Common myeloid progenitor, CD34-positive (primary cell): ENCODE measurements around the gene FHAD1.

ENCODE experiments used
- CTCF ChIA-PET: fragments of 350-600 bp; sonication (Branson Sonifier 250); formaldehyde crosslinking; loops from one replicate; lab custom pipeline; 2021; ENCODE audit warnings: antibody characterized with exemption; lab: Charles Lee
- POLR2A ChIA-PET: fragments of 350-600 bp; sonication (Branson Sonifier 250); formaldehyde crosslinking; loops from one replicate; lab custom pipeline; 2021; ENCODE audit warnings: antibody characterized with exemption; lab: Charles Lee
- DNase-seq, 3 donors: peaks; one replicate each; pipeline versions ENCODE4 v3.0.0 to v3.0.0-alpha.2; 2013
- H3K27ac ChIP-seq, 2 experiments: 1 replicate in 1 of 2; 2 replicates in 1 of 2; pipeline ENCODE4 v1.7.0; 2013; ENCODE audit warnings: inconsistent platforms in 2 of 2, low read length in 2 of 2, mild to moderate bottlenecking in 2 of 2, low read depth in 1 of 2, moderate library complexity in 1 of 2; ENCODE audit not compliant: severe bottlenecking in 2 of 2, insufficient read depth in 1 of 2, poor library complexity in 1 of 2
- H3K27me3 ChIP-seq, 5 experiments: replicated peaks in 2 of 5; 1 replicate in 3 of 5; 2 replicates in 2 of 5; pipeline versions ENCODE4 v1.6.1 to v1.7.0; 2013; ENCODE audit warnings: low read length in 4 of 5, mild to moderate bottlenecking in 2 of 5, moderate library complexity in 2 of 5, inconsistent platforms in 1 of 5; ENCODE audit not compliant: insufficient read depth in 5 of 5, control insufficient read depth in 4 of 5
- H3K36me3 ChIP-seq, 4 experiments: 1 replicate in 2 of 4; 2 replicates in 2 of 4; pipeline versions ENCODE4 v1.6.1 to v1.7.0; 2013; ENCODE audit warnings: low read length in 3 of 4, control low read depth in 1 of 4, mild to moderate bottlenecking in 1 of 4; ENCODE audit not compliant: control insufficient read depth in 4 of 4, insufficient read depth in 4 of 4
- H3K4me1 ChIP-seq, 4 experiments: 1 replicate in 3 of 4; 2 replicates in 1 of 4; pipeline versions ENCODE4 v1.6.1 to v1.7.1; 2013; ENCODE audit warnings: low read length in 3 of 4, mild to moderate bottlenecking in 3 of 4, control low read depth in 1 of 4, inconsistent platforms in 1 of 4, moderate library complexity in 1 of 4; ENCODE audit not compliant: control insufficient read depth in 4 of 4, insufficient read depth in 4 of 4; ENCODE audit errors: control extremely low read depth in 1 of 4
- H3K4me3 ChIP-seq, 7 experiments: 1 replicate in 4 of 7; 2 replicates in 3 of 7; pipeline versions ENCODE4 v1.5.1 to v1.7.0; 2013; ENCODE audit warnings: mild to moderate bottlenecking in 7 of 7, low read length in 6 of 7, moderate library complexity in 6 of 7, inconsistent platforms in 2 of 7, low read depth in 2 of 7, control low read depth in 1 of 7; ENCODE audit not compliant: insufficient read depth in 4 of 7, control insufficient read depth in 1 of 7; ENCODE audit errors: extremely low read depth in 1 of 7
- H3K9me3 ChIP-seq, 5 experiments: 1 replicate in 4 of 5; 2 replicates in 1 of 5; pipeline versions ENCODE4 v1.6.1 to v1.7.1; 2013; ENCODE audit warnings: low read length in 4 of 5, mild to moderate bottlenecking in 2 of 5, inconsistent platforms in 1 of 5, low read depth in 1 of 5, moderate library complexity in 1 of 5; ENCODE audit not compliant: control insufficient read depth in 4 of 5, insufficient read depth in 2 of 5; ENCODE audit errors: control extremely low read depth in 1 of 5
- WGBS: methylation state at CpG from one replicate; pipeline ENCODE4 v1.1.5; 2013; ENCODE audit not compliant: insufficient coverage; 5-methylcytosine and 5-hydroxymethylcytosine counted together

Gene FHAD1

GRCh38 chr1:15409388-15410222 is 162.6 kb downstream of the FHAD1 start, which contains the start of gene EFHD2:
TSS of gene EFHD2 (plus strand) at chr1:15409888. CDS start at chr1:15409972, 84 bp downstream.
- DNase-seq = peak; percentile 91 to 97 (median 97)
- H3K4me3 ChIP-seq = peak within 1 kb of the TSS; percentile 74 to 91 (median 80)
- peaks cover 4 to 51% (median 45%) of the 10 kb centered on the region in 4 experiments for H3K4me1 ChIP-seq
- CTCF ChIA-PET = no interaction called here
- no peaks in the 10 kb centered on the region for H3K9me3 ChIP-seq
- H3K27ac ChIP-seq = peak within 1 kb of the TSS; percentile 54 to 79
- peaks cover 0 to 5% (median 0%) of the 10 kb centered on the region in 5 experiments for H3K27me3 ChIP-seq
- peaks cover 0 to 23% (median 9%) of the 10 kb centered on the region in 4 experiments for H3K36me3 ChIP-seq
- POLR2A ChIA-PET = interaction anchor here (0.5 to 0.6 kb wide), 2 partner anchors 29 to 82 kb away, joined by 3 read pairs; no protein-coding TSS in a partner anchor
- WGBS = under 1% methylated on average over 67 of the region's 99 CpGs

GRCh38 chr1:15410223-15410883 is 163.3 kb downstream of the FHAD1 start:
- H3K27ac ChIP-seq = peak overlapping the region; percentile 54 to 79
- H3K27me3 ChIP-seq = peaks cover 0 to 5% (median 0%) of the 10 kb centered on the region in 5 experiments
- H3K4me3 ChIP-seq = peak overlapping the region; percentile 74 to 91 (median 80)
- peaks cover 0 to 30% (median 10%) of the 10 kb centered on the region in 4 experiments for H3K36me3 ChIP-seq
- peak in 1 of 3 donors; percentile 51 for DNase-seq
- CTCF ChIA-PET = interaction anchor here (1.2 kb wide), 1 partner anchor 9 kb away, joined by 3 read pairs; no protein-coding TSS in a partner anchor
- peaks cover 8 to 58% (median 51%) of the 10 kb centered on the region in 4 experiments for H3K4me1 ChIP-seq
- POLR2A ChIA-PET = interaction anchor here (0.5 kb wide), 1 partner anchor 30 kb away, joined by 3 read pairs; no protein-coding TSS in a partner anchor
- no peaks in the 10 kb centered on the region for H3K9me3 ChIP-seq
- WGBS = under 1% methylated on average over 51 of the region's 53 CpGs

GRCh38 chr1:15410884-15411245 is 163.8 kb downstream of the FHAD1 start:
- peak overlapping the region; percentile 74 to 91 (median 80) for H3K4me3 ChIP-seq
- H3K36me3 ChIP-seq = peaks cover 0 to 31% (median 10%) of the 10 kb centered on the region in 4 experiments
- no peaks in the 10 kb centered on the region for H3K9me3 ChIP-seq
- CTCF ChIA-PET = interaction anchor here (0.5 to 1.9 kb wide), 5 partner anchors 10 to 144 kb away, joined by 3 to 4 read pairs (median 3); no protein-coding TSS in a partner anchor
- POLR2A ChIA-PET = interaction anchor here (0.6 to 1.3 kb wide), 2 partner anchors 21 to 42 kb away, joined by 3 to 6 read pairs; no protein-coding TSS in a partner anchor
- H3K27me3 ChIP-seq = peaks cover 0 to 4% (median 0%) of the 10 kb centered on the region in 5 experiments
- 8% methylated on average over 11 of the region's 11 CpGs for WGBS
- DNase-seq = no peak
- peak overlapping the region; percentile 15 to 79 for H3K27ac ChIP-seq
- H3K4me1 ChIP-seq = peaks cover 8 to 63% (median 56%) of the 10 kb centered on the region in 4 experiments

GRCh38 chr1:15411593-15412137 is 164.6 kb downstream of the FHAD1 start:
- H3K9me3 ChIP-seq = no peaks in the 10 kb centered on the region
- ChIA-PET CTCF (interaction anchor here (1.0 to 1.9 kb wide), 6 partner anchors 10 to 107 kb away, joined by 3 to 5 read pairs (median 3); no protein-coding TSS in a partner anchor), POLR2A (interaction anchor here (1.3 kb wide), 1 partner anchor 20 kb away, joined by 6 read pairs; no protein-coding TSS in a partner anchor)
- 12% methylated on average over 12 of the region's 12 CpGs for WGBS
- H3K27me3 ChIP-seq = peaks cover 0 to 4% (median 0%) of the 10 kb centered on the region in 5 experiments
- peak; percentile 58 to 93 (median 90) for DNase-seq
- peaks cover 11 to 71% (median 64%) of the 10 kb centered on the region in 4 experiments for H3K4me1 ChIP-seq
- peak overlapping the region; percentile 23 to 91 (median 80) for H3K4me3 ChIP-seq
- H3K27ac ChIP-seq = peak overlapping the region; percentile 15 to 79
- H3K36me3 ChIP-seq = peaks cover 0 to 31% (median 10%) of the 10 kb centered on the region in 4 experiments

GRCh38 chr1:15412175-15412800 is 165.3 kb downstream of the FHAD1 start:
- Histone ChIP-seq H3K27me3 (peaks cover 0 to 3% (median 0%) of the 10 kb centered on the region in 5 experiments), H3K36me3 (peaks cover 0 to 31% (median 10%) of the 10 kb centered on the region in 4 experiments), H3K27ac (peak overlapping the region in 1 of 2 experiments; percentile 79), H3K4me1 (peaks cover 11 to 77% (median 70%) of the 10 kb centered on the region in 4 experiments), H3K9me3 (no peaks in the 10 kb centered on the region), H3K4me3 (peak overlapping the region in 6 of 7 experiments; percentile 35 to 91 (median 80))
- DNase-seq = peak in 2 of 3 donors; percentile 57 to 69
- ChIA-PET CTCF (interaction anchor here (1.2 to 1.9 kb wide), 4 partner anchors 10 to 107 kb away, joined by 3 to 5 read pairs (median 4); no protein-coding TSS in a partner anchor), POLR2A (interaction anchor here (0.6 to 1.3 kb wide), 2 partner anchors 19 to 25 kb away, joined by 3 to 6 read pairs; no protein-coding TSS in a partner anchor)
- 60% methylated on average over 13 of the region's 16 CpGs for WGBS
